ENCODE measurements around the gene FSTL4.
"Not testable (repeated sequence)": the region's sequence is repeated elsewhere in the genome, so short reads cannot be mapped to it uniquely, and the experiment has no call there.

Gene FSTL4

GRCh38 chr5:133453831-133454230 lies 158.5 kb downstream of the FSTL4 start:
- no peak overlapping the region for H3K9ac ChIP-seq
- no peaks in the 10 kb centered on the region for H3K36me3 ChIP-seq
- H3K4me2 ChIP-seq: no peak overlapping the region
- H4K20me1 ChIP-seq: no peaks in the 10 kb centered on the region
- no peak overlapping the region for H3K27ac ChIP-seq
- no peak for TF ChIP-seq Cebpa-rat (IDR thresholded peaks at IDR 0.05)
- no peaks in the 10 kb centered on the region for H3K27me3 ChIP-seq
- peaks cover 8% of the 10 kb centered on the region for H3K4me1 ChIP-seq
- H3K4me3 ChIP-seq: no peak overlapping the region
- no peaks in the 10 kb centered on the region for H3K9me3 ChIP-seq

- Histone ChIP-seq H3K4me2 (no peak overlapping the region), H3K36me3 (no peaks in the 10 kb centered on the region), H3K27ac (no peak overlapping the region), H3K27me3 (no peaks in the 10 kb centered on the region), H4K20me1 (no peaks in the 10 kb centered on the region), H3K4me1 (peaks cover 8% of the 10 kb centered on the region), H3K4me3 (no peak overlapping the region), H3K9me3 (no peaks in the 10 kb centered on the region), H3K9ac (no peak overlapping the region)
- TF ChIP-seq Cebpa-rat (IDR thresholded peaks at IDR 0.05): no peak
These were observed 159.1 kb downstream of the FSTL4 start for GRCh38 chr5:133453084-133453780.

GRCh38 chr5:133451926-133452325 lies 160.4 kb downstream of the FSTL4 start:
- no peak overlapping the region for H3K4me2 ChIP-seq
- H3K9me3 ChIP-seq: no peaks in the 10 kb centered on the region
- H3K27me3 ChIP-seq: no peaks in the 10 kb centered on the region
- no peak for TF ChIP-seq Cebpa-rat (IDR thresholded peaks at IDR 0.05)
- H3K4me1 ChIP-seq: peaks cover 8% of the 10 kb centered on the region
- no peaks in the 10 kb centered on the region for H4K20me1 ChIP-seq
- no peaks in the 10 kb centered on the region for H3K36me3 ChIP-seq
- no peak overlapping the region for H3K4me3 ChIP-seq
- no peak overlapping the region for H3K27ac ChIP-seq
- H3K9ac ChIP-seq: no peak overlapping the region

DNA sequence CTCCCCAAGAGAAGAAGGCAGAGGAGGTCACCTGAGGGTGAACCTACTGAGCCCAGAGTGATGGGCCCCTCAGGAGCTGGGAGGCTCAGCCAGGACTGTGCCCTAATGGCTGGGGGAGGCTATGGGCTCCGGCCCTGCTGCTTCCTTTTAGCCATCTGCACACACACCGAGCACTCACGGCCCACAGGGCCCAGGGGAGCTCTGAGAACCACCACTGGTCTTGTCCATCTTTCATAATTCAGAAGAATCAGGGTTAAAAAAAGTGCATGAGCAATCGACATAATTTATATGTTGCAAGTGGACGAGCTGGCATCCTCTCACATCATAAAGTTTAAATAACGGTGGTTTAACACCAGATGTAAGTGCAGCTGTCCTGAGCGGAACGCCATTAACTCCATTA lies 162.1 kb downstream of the FSTL4 start:
- H3K9ac ChIP-seq: no peak overlapping the region
- peaks cover 8% of the 10 kb centered on the region for H3K4me1 ChIP-seq
- H3K27ac ChIP-seq: no peak overlapping the region
- H3K4me2 ChIP-seq: peak overlapping the region; percentile 26; the same call in 1 of the 2 replicates
- no peaks in the 10 kb centered on the region for H3K9me3 ChIP-seq
- H3K27me3 ChIP-seq: no peaks in the 10 kb centered on the region
- H3K4me3 ChIP-seq: no peak overlapping the region
- H4K20me1 ChIP-seq: no peaks in the 10 kb centered on the region
- no peaks in the 10 kb centered on the region for H3K36me3 ChIP-seq
- TF ChIP-seq Cebpa-rat (IDR thresholded peaks at IDR 0.05): no peak

DNA sequence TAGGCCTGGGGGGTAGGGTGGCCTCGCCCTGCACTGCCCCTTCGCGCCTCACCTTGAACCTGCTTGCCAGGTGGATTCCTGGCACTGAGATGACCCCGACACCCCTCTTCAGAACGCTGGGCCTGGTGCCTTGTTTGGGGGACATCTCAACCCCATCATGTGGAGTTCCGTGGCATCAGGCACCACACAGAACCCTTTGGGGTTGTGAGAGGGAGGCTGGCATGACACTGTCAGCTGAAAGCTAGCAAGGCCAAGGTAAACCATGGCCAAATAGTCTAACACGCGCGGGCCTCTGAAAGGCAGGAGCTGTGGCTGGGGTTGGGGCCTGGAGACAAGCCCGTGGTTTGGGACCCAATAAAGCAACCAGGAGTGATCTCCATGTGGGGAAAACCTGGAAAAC lies 163.2 kb downstream of the FSTL4 start:
- Histone ChIP-seq H3K4me1 (peaks cover 8% of the 10 kb centered on the region), H3K27ac (no peak overlapping the region), H3K36me3 (no peaks in the 10 kb centered on the region), H3K27me3 (no peaks in the 10 kb centered on the region), H3K4me3 (no peak overlapping the region), H3K9ac (no peak overlapping the region), H3K9me3 (no peaks in the 10 kb centered on the region), H3K4me2 (no peak overlapping the region), H4K20me1 (no peaks in the 10 kb centered on the region)
- TF ChIP-seq Cebpa-rat (IDR thresholded peaks at IDR 0.05): no peak

- no peak overlapping the region for H3K9ac ChIP-seq
- no peaks in the 10 kb centered on the region for H4K20me1 ChIP-seq
- H3K4me1 ChIP-seq: peaks cover 8% of the 10 kb centered on the region
- H3K27me3 ChIP-seq: no peaks in the 10 kb centered on the region
- TF ChIP-seq Cebpa-rat (IDR thresholded peaks at IDR 0.05): no peak
- no peak overlapping the region for H3K4me3 ChIP-seq
- no peaks in the 10 kb centered on the region for H3K36me3 ChIP-seq
- H3K9me3 ChIP-seq: no peaks in the 10 kb centered on the region
- H3K4me2 ChIP-seq: no peak overlapping the region
- H3K27ac ChIP-seq: no peak overlapping the region
These were observed 165.9 kb downstream of the FSTL4 start for GRCh38 chr5:133446440-133446839.

DNA sequence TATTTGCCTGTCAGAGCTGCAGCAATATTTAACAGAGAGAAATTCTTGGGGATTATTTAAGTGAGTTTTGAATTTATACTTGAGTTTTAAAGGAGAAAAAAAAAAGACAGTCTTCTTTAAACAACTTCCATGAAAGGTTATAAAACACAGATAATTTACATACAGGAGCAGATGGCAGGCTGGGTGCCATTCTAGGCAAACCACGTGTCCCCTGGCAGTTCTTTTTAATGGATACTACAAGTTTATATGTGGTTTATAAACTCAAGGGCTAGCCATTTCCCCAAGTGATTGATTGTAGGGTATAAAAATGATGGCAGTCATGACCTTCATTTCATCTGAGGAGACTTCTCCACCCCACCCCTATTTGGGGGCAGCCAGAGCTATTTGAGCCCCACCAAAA lies 166.6 kb downstream of the FSTL4 start:
- Histone ChIP-seq H3K4me1 (peaks cover 8% of the 10 kb centered on the region), H4K20me1 (no peaks in the 10 kb centered on the region), H3K9ac (no peak overlapping the region), H3K27me3 (no peaks in the 10 kb centered on the region), H3K4me3 (no peak overlapping the region), H3K27ac (no peak overlapping the region), H3K9me3 (no peaks in the 10 kb centered on the region), H3K36me3 (no peaks in the 10 kb centered on the region), H3K4me2 (no peak overlapping the region)
- no peak for TF ChIP-seq Cebpa-rat (IDR thresholded peaks at IDR 0.05)

GRCh38 chr5:133445204-133445603 lies 167.1 kb downstream of the FSTL4 start:
- H3K27me3 ChIP-seq, H3K27ac ChIP-seq, H3K4me1 ChIP-seq, H3K9ac ChIP-seq, H4K20me1 ChIP-seq, H3K9me3 ChIP-seq, H3K36me3 ChIP-seq, H3K4me2 ChIP-seq, H3K4me3 ChIP-seq: not testable (repeated sequence)

- H3K9me3 ChIP-seq: no peaks in the 10 kb centered on the region
- no peak overlapping the region for H3K9ac ChIP-seq
- no peak for TF ChIP-seq Cebpa-rat (IDR thresholded peaks at IDR 0.05)
- H3K27me3 ChIP-seq: no peaks in the 10 kb centered on the region
- no peak overlapping the region for H3K4me2 ChIP-seq
- H3K36me3 ChIP-seq: no peaks in the 10 kb centered on the region
- H3K27ac ChIP-seq: no peak overlapping the region
- no peaks in the 10 kb centered on the region for H3K4me1 ChIP-seq
- H4K20me1 ChIP-seq: no peaks in the 10 kb centered on the region
- no peak overlapping the region for H3K4me3 ChIP-seq
These were observed 167.6 kb downstream of the FSTL4 start for GRCh38 chr5:133444711-133445110.

DNA sequence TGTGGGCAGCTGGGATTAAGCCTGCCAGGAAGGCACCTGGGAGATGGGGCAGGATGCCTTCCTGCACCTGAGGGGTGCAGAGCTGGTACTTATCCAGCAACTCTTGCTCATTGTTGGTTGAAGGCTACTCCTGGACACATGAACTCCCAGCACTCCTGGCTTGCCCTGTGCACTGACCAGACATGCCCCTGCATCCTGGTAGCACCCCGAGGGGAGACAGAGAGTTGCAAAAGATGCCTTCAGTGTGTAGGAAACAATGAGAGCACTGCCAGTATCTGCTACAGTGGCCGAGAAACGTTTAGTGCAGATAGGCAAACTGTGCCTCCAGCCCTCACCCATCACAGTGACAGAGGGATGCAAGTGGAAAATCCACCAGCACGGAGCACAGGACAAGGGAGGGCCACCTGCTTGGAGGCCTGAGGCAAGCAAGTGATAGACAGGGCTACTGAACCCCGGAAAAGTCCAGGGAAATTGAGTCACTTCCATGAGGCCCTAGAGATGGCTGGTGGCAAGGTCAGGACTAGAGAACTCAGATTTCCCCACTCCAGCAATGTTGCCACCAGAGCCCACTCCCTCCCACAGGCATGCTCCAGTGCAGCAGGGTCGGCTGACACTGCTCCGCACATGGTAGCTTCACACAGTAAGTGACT lies 171.1 kb downstream of the FSTL4 start:
- no peak overlapping the region for H3K4me3 ChIP-seq
- TF ChIP-seq Cebpa-rat (IDR thresholded peaks at IDR 0.05): no peak

More for the DNA sequence above, 171.1 kb downstream of the FSTL4 start:
- H3K36me3 ChIP-seq: no peaks in the 10 kb centered on the region
- no peaks in the 10 kb centered on the region for H3K27me3 ChIP-seq
- no peak overlapping the region for H3K27ac ChIP-seq
- H3K9me3 ChIP-seq: no peaks in the 10 kb centered on the region
- no peak overlapping the region for H3K9ac ChIP-seq
- no peaks in the 10 kb centered on the region for H3K4me1 ChIP-seq
- no peaks in the 10 kb centered on the region for H4K20me1 ChIP-seq
- H3K4me2 ChIP-seq: no peak overlapping the region
